ENCODE results near the gene GRK5.

DNA sequence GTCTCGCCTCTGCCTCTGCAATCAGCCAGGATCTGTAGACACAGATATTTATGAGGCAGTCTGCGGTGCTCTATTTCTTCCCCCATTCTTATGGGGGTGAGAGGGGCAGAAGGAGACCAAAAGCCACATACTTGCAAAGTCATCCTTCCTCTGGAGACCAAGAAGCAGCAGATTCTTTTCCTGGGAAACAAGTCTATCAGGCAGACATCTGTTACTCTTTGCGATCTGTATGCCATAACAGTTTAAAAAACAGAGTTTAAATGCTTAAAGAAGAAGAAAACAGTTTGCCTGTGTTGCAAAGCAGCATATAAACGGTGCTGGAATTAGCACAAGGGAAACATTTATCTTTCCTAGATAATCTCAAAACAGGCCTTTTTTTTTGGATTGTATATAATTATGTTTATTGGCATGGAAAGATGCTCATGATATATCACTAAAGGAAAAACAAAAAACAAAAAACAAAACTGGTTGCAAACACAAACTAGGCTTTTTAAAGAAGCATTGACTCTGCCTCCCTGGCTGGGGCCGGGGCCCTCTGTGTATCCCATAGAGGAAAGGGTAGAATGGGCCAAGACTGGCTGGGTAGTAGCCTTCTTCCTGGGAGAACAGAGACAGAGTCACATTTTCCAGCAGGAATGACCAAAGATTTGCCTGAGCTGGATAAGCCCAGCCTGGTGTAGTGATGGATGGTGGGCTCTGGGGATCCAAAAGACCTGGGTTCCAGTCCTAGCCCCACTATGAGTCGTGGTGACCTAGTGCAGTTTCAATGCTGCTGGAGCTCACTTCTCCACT is 284.8 kb downstream of the GRK5 start:
- TF ChIP-seq CTCF (conservative IDR thresholded peaks at IDR 0.05 in 1 of 2, IDR thresholded peaks at IDR 0.05 in 1 of 2; ENCODE audit: extremely low read depth in 1 of 2, insufficient read depth in 1 of 2, low read depth in 1 of 2, low read length in 2 of 2) (no peak), EZH2 (IDR thresholded peaks at IDR 0.05; ENCODE audit: borderline replicate concordance, low read length) (no peak)

Measured in mammary epithelial cell (primary cell).